Gastroesophageal sphincter (tissue), 4 donors: ENCODE data around the gene RIMS1. TPM values are rescaled to one million over a fixed set of nuclear protein-coding genes. Genes with fewer than 3 reads are reported as not detected.

Experiments
- ATAC-seq: fragments of 150-250 bp; one replicate; pipeline ENCODE4 v1.9.1; 2016; ENCODE audit warnings: mild to moderate bottlenecking, moderate library complexity
- H3K27ac ChIP-seq, 4 donors: fragments of 200-600 bp; sonication (generic) in 3 of 4; 1 replicate in 3 of 4; 2 replicates in 1 of 4; pipeline ENCODE4 v1.5.1; 2016 to 2019
- H3K27me3 ChIP-seq: fragments of 200-600 bp; sonication (generic); one replicate; pipeline ENCODE4 v1.5.1; 2019
- H3K36me3 ChIP-seq, 2 donors: fragments of 200-600 bp; sonication (generic); one replicate each; pipeline ENCODE4 v1.5.1; 2019; ENCODE audit warnings: control low read depth in 1 of 2
- H3K4me1 ChIP-seq, 3 donors: fragments of 200-600 bp; sonication (generic); 1 replicate in 2 of 3; 2 replicates in 1 of 3; pipeline ENCODE4 v1.5.1; 2016 to 2019; ENCODE audit warnings: control low read depth in 2 of 3
- H3K4me3 ChIP-seq, 2 donors: fragments of 200-600 bp; sonication (generic); one replicate each; pipeline ENCODE4 v1.5.1; 2019; ENCODE audit warnings: mild to moderate bottlenecking in 1 of 2, moderate library complexity in 1 of 2
- H3K9me3 ChIP-seq, 3 donors: fragments of 200-600 bp; sonication (generic); one replicate each; pipeline ENCODE4 v1.5.1; 2017 to 2019; ENCODE audit warnings: control low read depth in 2 of 3
- EP300 ChIP-seq: sonication (generic); formaldehyde crosslinking; IDR thresholded peaks from one replicate; pipeline ENCODE4 v1.6.1; 2017; ENCODE audit warnings: antibody characterized with exemption, mild to moderate bottlenecking
- POLR2A ChIP-seq, 2 donors: fragments of 450-650 bp; IDR thresholded peaks; one replicate each; pipeline ENCODE4 v1.6.1; 2017; ENCODE audit warnings: antibody characterized with exemption in 2 of 2, mild to moderate bottlenecking in 2 of 2, moderate library complexity in 1 of 2
- POLR2AphosphoS5 ChIP-seq: sonication (generic); formaldehyde crosslinking; IDR thresholded peaks from one replicate; pipeline ENCODE4 v1.6.1; 2017; ENCODE audit warnings: antibody characterized with exemption
- WGBS, 2 donors: methylation state at CpG; one replicate each; pipeline ENCODE4 v1.1.5; 2018; ENCODE audit warnings: low coverage in 1 of 2; 5-methylcytosine and 5-hydroxymethylcytosine counted together
- total RNA-seq, 4 donors: library from RNA; depleted of rRNA; stranded (reverse); fragments of >200 nt; gene quantifications; one replicate each; pipeline ENCODE4 v1.1.0, GENCODE V29; 2016
- TF ChIP-seq, protein P1 (sequence below), 4 experiments: fragments of 200-600 bp in 2 of 4; fragments of 450-650 bp in 2 of 4; sonication (generic) in 1 of 4; IDR thresholded peaks; one replicate each; pipeline ENCODE4 v1.5.1; 2017 to 2019; ENCODE audit warnings: antibody characterized with exemption in 4 of 4, mild to moderate bottlenecking in 2 of 4, moderate library complexity in 2 of 4

Gene RIMS1
- total RNA-seq, 4 donors from 2014 or later: 9.3 to 66.5 (median 17.7) TPM

DNA sequence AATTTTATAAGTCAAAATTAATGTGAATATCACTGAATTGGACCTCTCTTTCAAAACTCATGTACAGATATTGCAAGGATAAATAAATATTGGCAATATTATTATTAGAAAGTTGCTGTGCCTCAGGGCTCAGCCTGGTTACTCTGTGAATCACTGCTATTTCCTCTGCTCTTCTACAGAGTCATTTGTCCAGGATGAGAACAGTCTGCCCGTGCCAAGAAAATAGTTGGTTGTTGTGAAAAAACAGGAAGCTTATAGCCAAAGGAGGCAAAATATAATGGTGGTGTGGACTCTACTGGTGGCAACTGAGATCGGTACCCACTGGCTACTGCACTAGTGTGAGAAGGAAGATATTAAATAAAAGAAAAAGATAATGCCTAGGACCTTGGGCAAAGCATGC lies 93.6 kb downstream of the RIMS1 start:
- ATAC-seq: no peak
- TF ChIP-seq, protein P1, sequence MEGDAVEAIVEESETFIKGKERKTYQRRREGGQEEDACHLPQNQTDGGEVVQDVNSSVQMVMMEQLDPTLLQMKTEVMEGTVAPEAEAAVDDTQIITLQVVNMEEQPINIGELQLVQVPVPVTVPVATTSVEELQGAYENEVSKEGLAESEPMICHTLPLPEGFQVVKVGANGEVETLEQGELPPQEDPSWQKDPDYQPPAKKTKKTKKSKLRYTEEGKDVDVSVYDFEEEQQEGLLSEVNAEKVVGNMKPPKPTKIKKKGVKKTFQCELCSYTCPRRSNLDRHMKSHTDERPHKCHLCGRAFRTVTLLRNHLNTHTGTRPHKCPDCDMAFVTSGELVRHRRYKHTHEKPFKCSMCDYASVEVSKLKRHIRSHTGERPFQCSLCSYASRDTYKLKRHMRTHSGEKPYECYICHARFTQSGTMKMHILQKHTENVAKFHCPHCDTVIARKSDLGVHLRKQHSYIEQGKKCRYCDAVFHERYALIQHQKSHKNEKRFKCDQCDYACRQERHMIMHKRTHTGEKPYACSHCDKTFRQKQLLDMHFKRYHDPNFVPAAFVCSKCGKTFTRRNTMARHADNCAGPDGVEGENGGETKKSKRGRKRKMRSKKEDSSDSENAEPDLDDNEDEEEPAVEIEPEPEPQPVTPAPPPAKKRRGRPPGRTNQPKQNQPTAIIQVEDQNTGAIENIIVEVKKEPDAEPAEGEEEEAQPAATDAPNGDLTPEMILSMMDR (IDR thresholded peaks at IDR 0.05): no peak
- TF ChIP-seq POLR2A (IDR thresholded peaks at IDR 0.05): no peak
- TF ChIP-seq EP300: no peak
- TF ChIP-seq POLR2AphosphoS5: no peak
- 60 to 81% methylated on average over 2 of the region's 2 CpGs for WGBS, 2 donors

DNA sequence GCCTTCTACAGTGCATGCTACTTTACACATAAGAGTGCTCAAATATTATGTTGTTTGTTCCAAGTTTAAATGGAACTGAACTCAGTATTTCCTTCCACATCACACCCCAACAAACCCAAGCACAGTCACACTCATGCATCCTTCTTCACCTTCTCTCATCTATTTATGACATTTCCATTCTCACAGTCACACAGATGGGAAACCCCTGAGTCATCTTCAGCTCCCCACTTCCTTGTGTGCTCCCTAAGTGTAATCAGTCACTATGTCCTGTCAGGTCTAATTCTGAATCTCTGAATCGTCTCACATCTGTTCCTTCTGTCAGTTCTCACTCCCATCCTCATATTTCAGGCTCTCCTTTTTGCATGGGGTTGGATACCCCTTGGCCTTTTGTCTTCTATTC lies 96.0 kb downstream of the RIMS1 start:
- H3K27ac ChIP-seq: no peak overlapping the region
- WGBS, 2 donors: 44 to 45% methylated on average over 1 of the region's 1 CpG
- no peak overlapping the region for H3K4me3 ChIP-seq
- H3K36me3 ChIP-seq: no peaks in the 10 kb centered on the region
- H3K9me3 ChIP-seq: no peaks in the 10 kb centered on the region
- no peak for ATAC-seq
- no peaks in the 10 kb centered on the region for H3K4me1 ChIP-seq
- TF ChIP-seq, protein P1 (IDR thresholded peaks at IDR 0.05): no peak
- TF ChIP-seq POLR2A (IDR thresholded peaks at IDR 0.05): no peak
- no peak for TF ChIP-seq EP300
- no peak for TF ChIP-seq POLR2AphosphoS5
- H3K27me3 ChIP-seq: no peaks in the 10 kb centered on the region

More for the DNA sequence above, 93.6 kb downstream of the RIMS1 start:
- H3K4me1 ChIP-seq: no peaks in the 10 kb centered on the region
- H3K27ac ChIP-seq: no peak overlapping the region
- H3K36me3 ChIP-seq: no peaks in the 10 kb centered on the region
- H3K9me3 ChIP-seq: no peaks in the 10 kb centered on the region
- H3K27me3 ChIP-seq: no peaks in the 10 kb centered on the region
- H3K4me3 ChIP-seq: no peak overlapping the region

DNA sequence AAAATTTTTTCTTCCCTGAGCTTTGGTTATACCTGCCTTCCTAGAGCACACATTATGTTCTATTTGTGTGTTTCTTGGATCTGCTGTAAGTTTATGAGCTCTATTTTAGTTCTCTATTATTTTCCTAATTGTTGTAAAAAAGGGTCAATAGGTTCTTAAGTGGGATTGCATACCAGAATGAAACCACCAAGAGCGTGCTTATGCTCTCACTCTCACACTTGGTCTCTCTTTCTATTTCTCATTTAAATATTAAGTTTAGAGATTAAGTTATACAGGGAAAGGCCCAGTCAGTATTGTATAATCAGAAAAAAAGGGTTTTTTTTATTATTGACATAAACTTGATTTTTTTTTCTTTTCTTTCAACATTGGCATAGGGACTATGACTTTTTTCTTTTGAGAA lies 96.8 kb downstream of the RIMS1 start:
- Histone ChIP-seq H3K27me3 (no peaks in the 10 kb centered on the region), H3K36me3 (no peaks in the 10 kb centered on the region), H3K4me3 (no peak overlapping the region), H3K4me1 (no peaks in the 10 kb centered on the region), H3K9me3 (no peaks in the 10 kb centered on the region), H3K27ac (no peak overlapping the region)
- ATAC-seq: no peak
- 95 to 100% methylated on average over 1 of the region's 1 CpG for WGBS, 2 donors
- TF ChIP-seq POLR2A (IDR thresholded peaks at IDR 0.05) (no peak), POLR2AphosphoS5 (no peak), EP300 (no peak)
- TF ChIP-seq, protein P1 (IDR thresholded peaks at IDR 0.05): no peak

DNA sequence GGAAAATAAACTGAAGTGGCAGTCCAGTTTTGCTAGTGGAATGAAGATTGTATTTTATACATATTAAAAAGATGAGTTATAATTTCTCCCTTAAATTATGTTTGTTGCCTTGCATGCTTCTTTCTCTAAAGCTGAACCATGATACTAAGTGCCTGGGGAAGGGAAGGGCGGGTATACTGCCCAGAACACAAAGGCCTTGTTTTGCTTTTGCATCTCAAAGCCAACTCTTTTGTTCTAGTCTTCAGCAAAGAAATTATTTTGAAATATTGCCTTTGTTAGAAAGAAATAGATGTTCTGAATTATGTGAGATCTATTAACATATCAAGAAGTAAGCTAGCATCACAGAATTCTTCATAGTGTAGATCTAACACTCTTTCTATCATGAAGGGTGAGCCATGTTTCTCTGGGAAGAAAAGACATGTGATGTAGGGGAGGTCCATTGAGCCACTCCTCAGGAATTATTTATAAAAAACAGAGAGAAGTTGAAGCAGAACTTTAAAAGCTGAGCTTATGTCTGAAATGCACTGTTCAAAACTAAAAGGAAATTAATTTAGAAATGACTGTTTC lies 108.4 kb downstream of the RIMS1 start:
- H3K4me1 ChIP-seq: no peaks in the 10 kb centered on the region
- no peak for ATAC-seq
- TF ChIP-seq, protein P1 (IDR thresholded peaks at IDR 0.05): no peak
- TF ChIP-seq EP300 (no peak), POLR2AphosphoS5 (no peak), POLR2A (IDR thresholded peaks at IDR 0.05) (no peak)
- H3K9me3 ChIP-seq: no peaks in the 10 kb centered on the region
- no peaks in the 10 kb centered on the region for H3K36me3 ChIP-seq
- no peak overlapping the region for H3K4me3 ChIP-seq
- H3K27ac ChIP-seq: no peak overlapping the region
- WGBS, 2 donors: 84 to 92% methylated on average over 1 of the region's 1 CpG
- no peaks in the 10 kb centered on the region for H3K27me3 ChIP-seq

DNA sequence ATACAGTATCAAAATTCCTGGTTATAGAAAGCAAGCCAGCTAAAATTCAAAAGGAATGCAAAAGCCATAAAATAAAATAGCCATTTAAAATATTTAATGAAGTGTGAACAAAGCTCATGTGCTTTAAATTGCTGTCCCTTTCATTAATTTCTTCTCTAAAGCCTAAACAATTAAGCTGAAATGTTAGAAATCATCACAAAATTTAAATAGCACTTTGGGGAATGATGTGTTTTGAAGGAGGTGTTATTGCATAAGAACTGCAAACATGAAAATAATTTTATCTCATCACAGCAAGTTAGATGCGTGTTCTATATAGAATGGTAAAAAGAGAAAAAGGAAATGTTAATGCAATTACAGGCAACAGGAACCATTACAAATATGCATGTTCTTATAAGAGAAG lies 111.0 kb downstream of the RIMS1 start:
- 60 to 92% methylated on average over 1 of the region's 1 CpG for WGBS, 2 donors
- ATAC-seq: no peak
- no peaks in the 10 kb centered on the region for H3K36me3 ChIP-seq
- H3K9me3 ChIP-seq: no peaks in the 10 kb centered on the region
- H3K27ac ChIP-seq: no peak overlapping the region
- no peaks in the 10 kb centered on the region for H3K27me3 ChIP-seq
- H3K4me3 ChIP-seq: no peak overlapping the region
- no peaks in the 10 kb centered on the region for H3K4me1 ChIP-seq
- TF ChIP-seq, protein P1 (IDR thresholded peaks at IDR 0.05): no peak
- TF ChIP-seq POLR2AphosphoS5 (no peak), POLR2A (IDR thresholded peaks at IDR 0.05) (no peak), EP300 (no peak)
